SK-N-SH (cell line): ENCODE results near the gene POU2AF1. TPM values are rescaled to one million over a fixed set of nuclear protein-coding genes. Genes with fewer than 3 reads are reported as not detected.

Source experiments
- CTCF ChIA-PET: fragments of 300-600, 350-600 bp; formaldehyde crosslinking; extraction: SDS; loops from one replicate; lab custom pipeline; 2021; lab: Yijun Ruan, JAX
- POLR2A ChIA-PET: fragments of 350-600 bp; sonication (Branson Sonifier 250); formaldehyde crosslinking; extraction: SDS; loops from one replicate; lab custom pipeline; 2020; ENCODE audit warnings: antibody characterized with exemption, inconsistent platforms; lab: Yijun Ruan, JAX
- DNase-seq: peaks from one replicate; pipeline ENCODE4 v3.0.0; 2012
- H2AFZ ChIP-seq: fragments of 200-600 bp; sonication (generic); 2 replicates; pipeline ENCODE4 v1.8.1; 2016; ENCODE audit warnings: antibody characterized with exemption, mild to moderate bottlenecking, low read depth
- H3F3A ChIP-seq: fragments of 200-600 bp; sonication (generic); replicated peaks from 2 replicates; pipeline ENCODE3; 2016; ENCODE audit warnings: antibody characterized with exemption, mild to moderate bottlenecking; ENCODE audit not compliant: insufficient read depth
- H3K27ac ChIP-seq, 2 experiments: fragments of 200-500 bp in 1 of 2; fragments of 200-600 bp in 1 of 2; sonication (Bioruptor generic) in 1 of 2; sonication (generic), shearing (Covaris generic) in 1 of 2; 2 replicates each; pipeline versions ENCODE4 v1.5.1 to v1.6.1; 2014 to 2016; ENCODE audit warnings: low read depth in 2 of 2, inconsistent platforms in 1 of 2, low read length in 1 of 2, mild to moderate bottlenecking in 1 of 2, mixed read lengths in 1 of 2
- H3K27me3 ChIP-seq: fragments of 200-600 bp; sonication (generic), shearing (Covaris generic); 2 replicates; pipeline ENCODE4 v1.6.1; 2016; ENCODE audit warnings: mixed run types; ENCODE audit not compliant: insufficient read depth
- H3K36me3 ChIP-seq, 2 experiments: fragments of 200-500 bp in 1 of 2; fragments of 200-600 bp in 1 of 2; sonication (Bioruptor generic) in 1 of 2; sonication (generic) in 1 of 2; replicated peaks in 1 of 2; 2 replicates each; pipeline versions ENCODE3 to v1.5.1; 2014 to 2016; ENCODE audit warnings: low read length in 1 of 2, mild to moderate bottlenecking in 1 of 2; ENCODE audit not compliant: insufficient read depth in 2 of 2, control insufficient read depth in 1 of 2
- H3K4me1 ChIP-seq, 2 experiments: fragments of 200-500 bp in 1 of 2; fragments of 200-600 bp in 1 of 2; sonication (Bioruptor generic) in 1 of 2; sonication (generic), shearing (Covaris generic) in 1 of 2; 2 replicates each; pipeline versions ENCODE4 v1.5.1 to v1.6.1; 2014 to 2016; ENCODE audit warnings: low read depth in 1 of 2, low read length in 1 of 2, mixed run types in 1 of 2; ENCODE audit not compliant: insufficient read depth in 2 of 2, control insufficient read depth in 1 of 2
- H3K4me2 ChIP-seq: fragments of 200-600 bp; sonication (generic), shearing (Covaris generic); 2 replicates; pipeline ENCODE4 v1.6.1; 2017; ENCODE audit warnings: mixed run types
- H3K4me3 ChIP-seq, 2 experiments: fragments of 200-500 bp in 1 of 2; fragments of 200-600 bp in 1 of 2; sonication (Bioruptor generic) in 1 of 2; sonication (generic), shearing (Covaris generic) in 1 of 2; 2 replicates each; pipeline versions ENCODE4 v1.5.1 to v1.8.1; 2014 to 2016; ENCODE audit warnings: low read depth in 2 of 2, inconsistent platforms in 1 of 2, low read length in 1 of 2, mild to moderate bottlenecking in 1 of 2, mixed read lengths in 1 of 2, moderate library complexity in 1 of 2
- H3K79me2 ChIP-seq: fragments of 200-600 bp; sonication (generic); 2 replicates; pipeline ENCODE4 v1.8.1; 2017; ENCODE audit warnings: mild to moderate bottlenecking; ENCODE audit not compliant: insufficient read depth
- H3K9ac ChIP-seq: fragments of 200-600 bp; sonication (generic); 2 replicates; pipeline ENCODE4 v1.6.1; 2017; ENCODE audit warnings: mixed run types
- H3K9me2 ChIP-seq: fragments of 200-600 bp; sonication (generic); 2 replicates; pipeline ENCODE4 v1.6.1; 2017; ENCODE audit warnings: mixed run types
- H3K9me3 ChIP-seq: fragments of 200-600 bp; sonication (generic); 2 replicates; pipeline ENCODE4 v1.6.1; 2017; ENCODE audit warnings: mixed run types, mild to moderate bottlenecking, moderate library complexity
- H4K20me1 ChIP-seq: fragments of 200-600 bp; sonication (generic); 2 replicates; pipeline ENCODE4 v1.6.1; 2017; ENCODE audit warnings: mild to moderate bottlenecking, mixed run types; ENCODE audit not compliant: insufficient read depth
- CHD2 ChIP-seq: fragments of 150-350 bp; IDR thresholded peaks from 2 replicates; pipeline ENCODE4 v1.6.1; 2018; ENCODE audit warnings: low read length; ENCODE audit not compliant: partially characterized antibody
- CTCF ChIP-seq: fragments of 200-600 bp; sonication (generic); IDR thresholded peaks from 2 replicates; pipeline ENCODE4 v1.6.1; 2017; ENCODE audit warnings: antibody characterized with exemption, mild to moderate bottlenecking, moderate library complexity
- ELF1 ChIP-seq: IDR thresholded peaks from 2 replicates; pipeline ENCODE4 v1.4.0; 2012
- EP300 ChIP-seq, 2 experiments: IDR thresholded peaks; 2 replicates each; pipeline versions ENCODE4 v1.4.0 to v1.6.1; 2012; ENCODE audit warnings: borderline replicate concordance in 1 of 2, low read depth in 1 of 2, low read length in 1 of 2
- EZH2phosphoT487 ChIP-seq: fragments of 200-600 bp; sonication (generic); IDR thresholded peaks from 2 replicates; pipeline ENCODE4 v1.6.1; 2017; ENCODE audit warnings: low read depth, mixed run types, mild to moderate bottlenecking, antibody characterized with exemption, moderate library complexity, borderline replicate concordance
- FOXJ3 ChIP-seq: sonication (generic); formaldehyde crosslinking; IDR thresholded peaks from 2 replicates; pipeline ENCODE4 v1.5.1; 2020; ENCODE audit warnings: mild to moderate bottlenecking, missing genetic modification reagents
- FOXM1 ChIP-seq: IDR thresholded peaks from 2 replicates; pipeline ENCODE4 v1.4.0; 2012; ENCODE audit warnings: low read depth, mild to moderate bottlenecking
- GATA2 ChIP-seq: sonication (generic); formaldehyde crosslinking; IDR thresholded peaks from 2 replicates; pipeline ENCODE4 v1.5.0; 2020; ENCODE audit warnings: mild to moderate bottlenecking, missing genetic modification reagents
- IRF3 ChIP-seq: fragments of 150-350 bp; IDR thresholded peaks from 2 replicates; pipeline ENCODE4 v1.6.1; 2016; ENCODE audit warnings: mild to moderate bottlenecking, low read depth, low read length
- JUND ChIP-seq: IDR thresholded peaks from 2 replicates; pipeline ENCODE4 v1.4.0; 2012
- MAX ChIP-seq: IDR thresholded peaks from 2 replicates; pipeline ENCODE4 v1.4.0; 2012; ENCODE audit warnings: low read depth
- MEF2A ChIP-seq: IDR thresholded peaks from 2 replicates; pipeline ENCODE4 v1.4.0; 2012; ENCODE audit warnings: low read depth, borderline replicate concordance
- NRF1 ChIP-seq: IDR thresholded peaks from 2 replicates; pipeline ENCODE4 v1.6.1; 2012; ENCODE audit warnings: low read depth, mild to moderate bottlenecking, low read length
- PBX3 ChIP-seq: IDR thresholded peaks from 2 replicates; pipeline ENCODE4; 2012
- POLR2AphosphoS5 ChIP-seq: IDR thresholded peaks from 2 replicates; pipeline ENCODE4 v1.6.1; 2012; ENCODE audit warnings: low read depth, low read length
- RXRA ChIP-seq: IDR thresholded peaks from 2 replicates; pipeline ENCODE4 v1.4.0; 2012; ENCODE audit warnings: low read depth, mild to moderate bottlenecking, borderline replicate concordance
- TEAD4 ChIP-seq: IDR thresholded peaks from 2 replicates; pipeline ENCODE4 v1.4.0; 2012; ENCODE audit warnings: mild to moderate bottlenecking, borderline replicate concordance; ENCODE audit not compliant: insufficient read depth
- YY1 ChIP-seq: IDR thresholded peaks from 2 replicates; pipeline ENCODE4 v1.4.0; 2012; ENCODE audit warnings: low read depth, mild to moderate bottlenecking
- ZBTB33 ChIP-seq: IDR thresholded peaks from 2 replicates; pipeline ENCODE4 v1.4.0; 2012; ENCODE audit warnings: low read depth, borderline replicate concordance
- WGBS: methylation state at CpG from one replicate; pipeline ENCODE4 v1.1.6; 2017; ENCODE audit warnings: low lambda C conversion rate; 5-methylcytosine and 5-hydroxymethylcytosine counted together
- polyA plus RNA-seq, 3 experiments: library from polyadenylated mRNA; depleted of rRNA; stranded (reverse); fragments of >200 nt; gene quantifications; 2 replicates each; pipeline ENCODE4 v1.2.3, GENCODE V29; 2012

The POU2AF1 gene
- polyA plus RNA-seq, 1 of the 3 experiments (the other 2 are of a cell fraction): 0.07 TPM

GRCh38 chr11:111395749-111396148, 16.7 kb upstream of the POU2AF1 start:
- Histone ChIP-seq H3K4me1 (no peaks in the 10 kb centered on the region), H3K27me3 (no peaks in the 10 kb centered on the region; the same call in 1 of the 2 replicates), H4K20me1 (no peaks in the 10 kb centered on the region), H3K36me3 (no peaks in the 10 kb centered on the region), H2AFZ (no peak overlapping the region), H3K9me2 (no peaks in the 10 kb centered on the region), H3F3A (no peaks in the 10 kb centered on the region), H3K27ac (no peak overlapping the region), H3K9ac (no peak overlapping the region), H3K9me3 (no peaks in the 10 kb centered on the region), H3K79me2 (no peaks in the 10 kb centered on the region), H3K4me3 (no peak overlapping the region), H3K4me2 (no peak overlapping the region)
- TF ChIP-seq POLR2AphosphoS5: no peak
- no peak for TF ChIP-seq GATA2 (CRISPR knock-in tag)
- no peak for TF ChIP-seq TEAD4
- TF ChIP-seq NRF1: no peak
- TF ChIP-seq JUND: no peak
- TF ChIP-seq MEF2A: no peak
- TF ChIP-seq RXRA: no peak
- TF ChIP-seq IRF3: no peak
- TF ChIP-seq EP300 (IDR thresholded peaks at IDR 0.05; ENCODE audit: borderline replicate concordance in 1 of 2, low read depth in 1 of 2, low read length in 1 of 2): no peak
- no peak for TF ChIP-seq MAX
- no peak for TF ChIP-seq CHD2
- WGBS: 53% methylated on average over 7 of the region's 7 CpGs
- ChIA-PET CTCF (interaction anchor here (1.7 kb wide), 1 partner anchor 27 kb away, joined by 7 read pairs; no protein-coding TSS in a partner anchor), POLR2A (no interaction called here)
- DNase-seq: no peak

- Histone ChIP-seq H4K20me1 (no peaks in the 10 kb centered on the region), H3F3A (no peaks in the 10 kb centered on the region), H3K4me3 (no peak overlapping the region), H3K27ac (no peak overlapping the region), H2AFZ (no peak overlapping the region), H3K9ac (no peak overlapping the region), H3K27me3 (no peaks in the 10 kb centered on the region; the same call in 1 of the 2 replicates), H3K9me2 (no peaks in the 10 kb centered on the region), H3K79me2 (no peaks in the 10 kb centered on the region), H3K9me3 (no peaks in the 10 kb centered on the region), H3K4me2 (no peak overlapping the region), H3K4me1 (no peaks in the 10 kb centered on the region), H3K36me3 (no peaks in the 10 kb centered on the region)
- POLR2A ChIA-PET: no interaction called here
- TF ChIP-seq IRF3: no peak
- TF ChIP-seq TEAD4: no peak
- TF ChIP-seq NRF1: no peak
- TF ChIP-seq CTCF: no peak
- TF ChIP-seq ELF1: no peak
- no peak for TF ChIP-seq EP300 (IDR thresholded peaks at IDR 0.05; ENCODE audit: borderline replicate concordance in 1 of 2, low read depth in 1 of 2, low read length in 1 of 2)
- TF ChIP-seq FOXM1: no peak
- TF ChIP-seq EZH2phosphoT487: no peak
- TF ChIP-seq YY1: no peak
- no peak for TF ChIP-seq FOXJ3
- no peak for TF ChIP-seq ZBTB33
- no peak for TF ChIP-seq PBX3
- no peak for TF ChIP-seq RXRA
- WGBS: 52% methylated on average over 4 of the region's 7 CpGs
- no peak for DNase-seq
- CTCF ChIA-PET: interaction anchor here (1.1 kb wide), 1 partner anchor 59 kb away, joined by 3 read pairs; no protein-coding TSS in a partner anchor
These were observed 16.0 kb upstream of the POU2AF1 start for GRCh38 chr11:111395081-111395480.
